OCI-LY7 (cell line): ENCODE measurements around the gene BLMH.

Experiments used
- CTCF ChIP-seq: fragments of 200-600 bp; sonication (generic); conservative IDR thresholded peaks from 2 replicates; pipeline ENCODE4 v1.5.1; 2014; ENCODE audit warnings: mild to moderate bottlenecking, antibody characterized with exemption, low read length, moderate library complexity, mixed read lengths
- EZH2phosphoT487 ChIP-seq: fragments of 200-600 bp; sonication (generic); IDR thresholded peaks from 2 replicates; pipeline ENCODE4 v1.6.1; 2018; ENCODE audit warnings: low read depth, borderline replicate concordance, mild to moderate bottlenecking, mixed run types, antibody characterized with exemption, low read length, moderate library complexity, mixed read lengths

- TF ChIP-seq CTCF (no peak), EZH2phosphoT487 (no peak)
Measured at GRCh38 chr17:30340801-30341356, 49.1 kb upstream of the BLMH start.
